HepG2 (cell line): ENCODE results near the gene CADM1.

ENCODE experiments used
- TBP ChIP-seq: sonication (generic); formaldehyde crosslinking; IDR thresholded peaks from 2 replicates; pipeline ENCODE4 v1.5.0; 2020; ENCODE audit warnings: missing genetic modification reagents
- ZNF740 ChIP-seq: sonication (generic); formaldehyde crosslinking; IDR thresholded peaks from 2 replicates; pipeline ENCODE4 v1.4.0; 2020; ENCODE audit warnings: missing genetic modification reagents
- TF ChIP-seq, protein P1 (sequence below), 2 experiments: sonication (generic) in 1 of 2; formaldehyde crosslinking in 1 of 2; IDR thresholded peaks; 2 replicates each; pipeline versions ENCODE4 v1.5.1 to v1.6.1; 2011 to 2020; ENCODE audit warnings: borderline replicate concordance in 1 of 2, low read depth in 1 of 2, low read length in 1 of 2, mild to moderate bottlenecking in 1 of 2, missing genetic modification reagents in 1 of 2, moderate library complexity in 1 of 2
- TF ChIP-seq, protein P2 (sequence below): sonication (generic); formaldehyde crosslinking; IDR thresholded peaks from 2 replicates; pipeline ENCODE4 v1.4.0; 2020; ENCODE audit warnings: mild to moderate bottlenecking, low read depth, missing genetic modification reagents

DNA sequence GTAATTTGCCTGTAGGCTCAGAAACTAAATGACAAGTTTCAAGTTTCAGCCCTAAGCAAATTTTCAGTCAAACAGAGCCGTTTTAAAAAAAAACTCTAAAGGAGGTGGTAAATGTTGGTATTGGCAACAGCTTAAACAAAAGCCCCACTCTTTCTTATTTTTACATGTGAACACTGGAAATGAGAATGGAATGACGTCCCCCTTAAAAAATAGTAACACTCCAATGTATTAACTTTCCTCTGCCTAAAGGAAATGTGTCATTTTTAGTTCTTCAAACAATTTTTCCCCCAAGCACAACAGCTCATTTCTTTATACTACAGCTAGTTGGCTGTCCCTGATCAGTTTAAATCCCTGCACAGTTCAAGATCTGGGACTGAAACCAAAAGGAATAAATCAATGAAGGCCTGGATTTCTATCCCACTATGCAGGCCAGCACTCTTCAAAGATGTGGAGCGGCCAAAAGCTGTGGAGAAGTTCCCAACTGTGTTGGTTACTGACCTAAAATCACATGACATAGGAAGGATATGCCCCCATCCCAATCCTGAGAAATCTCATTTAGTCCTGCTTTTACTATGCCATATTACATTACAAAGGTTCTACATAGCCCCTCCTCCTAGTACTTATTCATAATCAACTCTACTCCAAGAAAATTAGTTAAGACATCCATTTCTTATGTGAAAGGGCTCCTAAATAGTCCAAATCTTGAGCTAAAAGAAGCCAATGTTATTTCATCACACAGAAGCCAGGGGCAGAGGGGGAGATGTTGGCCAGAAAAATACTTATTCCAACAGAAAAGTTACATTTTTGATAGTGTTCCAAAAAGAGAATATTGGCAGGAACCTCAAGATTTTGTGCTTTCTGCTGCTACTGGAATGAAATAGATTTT is 95.9 kb downstream of the CADM1 start:
- TF ChIP-seq TBP (CRISPR knock-in tag) (no peak), ZNF740 (CRISPR knock-in tag) (no peak)
- TF ChIP-seq, protein P1, sequence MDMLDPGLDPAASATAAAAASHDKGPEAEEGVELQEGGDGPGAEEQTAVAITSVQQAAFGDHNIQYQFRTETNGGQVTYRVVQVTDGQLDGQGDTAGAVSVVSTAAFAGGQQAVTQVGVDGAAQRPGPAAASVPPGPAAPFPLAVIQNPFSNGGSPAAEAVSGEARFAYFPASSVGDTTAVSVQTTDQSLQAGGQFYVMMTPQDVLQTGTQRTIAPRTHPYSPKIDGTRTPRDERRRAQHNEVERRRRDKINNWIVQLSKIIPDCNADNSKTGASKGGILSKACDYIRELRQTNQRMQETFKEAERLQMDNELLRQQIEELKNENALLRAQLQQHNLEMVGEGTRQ (IDR thresholded peaks at IDR 0.05; ENCODE audit: low read depth, low read length), result no peak
- TF ChIP-seq, protein P1 (CRISPR knock-in tag; IDR thresholded peaks at IDR 0.05; ENCODE audit: borderline replicate concordance), result no peak
- TF ChIP-seq, protein P2, sequence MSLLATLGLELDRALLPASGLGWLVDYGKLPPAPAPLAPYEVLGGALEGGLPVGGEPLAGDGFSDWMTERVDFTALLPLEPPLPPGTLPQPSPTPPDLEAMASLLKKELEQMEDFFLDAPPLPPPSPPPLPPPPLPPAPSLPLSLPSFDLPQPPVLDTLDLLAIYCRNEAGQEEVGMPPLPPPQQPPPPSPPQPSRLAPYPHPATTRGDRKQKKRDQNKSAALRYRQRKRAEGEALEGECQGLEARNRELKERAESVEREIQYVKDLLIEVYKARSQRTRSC, result no peak
